NB4 (cell line): Measurements from ENCODE around the gene DBH.

Experiments used
- DNase-seq: peaks from one replicate; pipeline ENCODE4 v3.0.0; 2010; ENCODE audit warnings: low read depth
- H3K4me3 ChIP-seq: one replicate; pipeline ENCODE4 v1.5.1; 2011; ENCODE audit warnings: mild to moderate bottlenecking, low read depth, low read length, moderate library complexity
- CTCF ChIP-seq: IDR thresholded peaks from one replicate; pipeline ENCODE4 v1.5.1; 2012; ENCODE audit warnings: low read depth, low read length
- MAX ChIP-seq: IDR thresholded peaks from 2 replicates; pipeline ENCODE4 v1.6.1; 2011; ENCODE audit warnings: low read depth, low read length
- MYC ChIP-seq: IDR thresholded peaks from 2 replicates; pipeline ENCODE4 v1.6.1; 2011; ENCODE audit warnings: low read depth, low read length
- POLR2A ChIP-seq: IDR thresholded peaks from 2 replicates; pipeline ENCODE4 v1.6.1; 2011; ENCODE audit warnings: mild to moderate bottlenecking; ENCODE audit not compliant: insufficient read length; ENCODE audit errors: extremely low read depth

The DBH gene

GRCh38 chr9:133666845-133667244 is 30.7 kb downstream of the DBH start:
- DNase-seq = no peak
- TF ChIP-seq MYC = no peak
- TF ChIP-seq MAX = no peak
- TF ChIP-seq CTCF = no peak
- TF ChIP-seq POLR2A = no peak

GRCh38 chr9:133667759-133668450 is 31.7 kb downstream of the DBH start:
- no peak overlapping the region for H3K4me3 ChIP-seq
- peak; percentile 11 for DNase-seq
- no peak for TF ChIP-seq MAX
- TF ChIP-seq POLR2A = no peak
- TF ChIP-seq MYC = no peak
- no peak for TF ChIP-seq CTCF

More at GRCh38 chr9:133666845-133667244, 30.7 kb downstream of the DBH start:
- H3K4me3 ChIP-seq = no peak overlapping the region

GRCh38 chr9:133669182-133669801 is 33.1 kb downstream of the DBH start:
- DNase-seq = no peak
- TF ChIP-seq MYC (no peak), MAX (no peak), POLR2A (no peak), CTCF (no peak)
- H3K4me3 ChIP-seq = no peak overlapping the region

GRCh38 chr9:133670466-133670865 is 34.3 kb downstream of the DBH start:
- TF ChIP-seq CTCF (no peak), POLR2A (no peak), MYC (no peak), MAX (no peak)
- no peak overlapping the region for H3K4me3 ChIP-seq
- no peak for DNase-seq

- no peak for DNase-seq
- no peak overlapping the region for H3K4me3 ChIP-seq
- TF ChIP-seq POLR2A (no peak), MAX (no peak), MYC (no peak), CTCF (no peak)
Measured at GRCh38 chr9:133671371-133671770, 35.2 kb downstream of the DBH start.
